Lower leg skin (tissue), 4 donors: ENCODE data around the gene CTSF. TPM values are rescaled to one million over a fixed set of nuclear protein-coding genes. Genes with fewer than 3 reads are reported as not detected.
"Not testable (repeated sequence)": the region's sequence is repeated elsewhere in the genome, so short reads cannot be mapped to it uniquely, and the experiment has no call there.

Source experiments
- DNase-seq, 2 donors: peaks; one replicate each; pipeline ENCODE4 v3.0.0-alpha.2; 2019; ENCODE audit warnings: low spot score in 2 of 2
- H3K4me3 ChIP-seq: fragments of 200-600 bp; sonication (generic); 2 replicates; pipeline ENCODE4 v1.5.1; 2017; ENCODE audit warnings: mild to moderate bottlenecking, low read depth; ENCODE audit not compliant: poor library complexity, severe bottlenecking
- POLR2A ChIP-seq, 2 donors: fragments of 450-650 bp; IDR thresholded peaks; one replicate each; pipeline ENCODE4 v1.6.1; 2016 to 2017; ENCODE audit warnings: antibody characterized with exemption in 2 of 2, mild to moderate bottlenecking in 1 of 2, moderate library complexity in 1 of 2
- WGBS, 2 donors: methylation state at CpG; one replicate each; pipeline ENCODE4 v1.1.5; 2018; 5-methylcytosine and 5-hydroxymethylcytosine counted together
- intact Hi-C: fragments of 100-400 bp; cut with DNase I; formaldehyde crosslinking; loops from one replicate; pipeline ENCODE4 v1.15.0; 2023; ENCODE audit warnings: low total_unique reads
- total RNA-seq, 4 donors: library from RNA; depleted of rRNA; stranded (reverse); fragments of >200 nt; gene quantifications; one replicate each; pipeline ENCODE4 v1.1.0, GENCODE V29; 2016
- TF ChIP-seq, protein P1 (sequence below), 3 donors: fragments of 450-650 bp; IDR thresholded peaks; one replicate each; pipeline ENCODE4 v1.5.1; 2016; ENCODE audit warnings: antibody characterized with exemption in 3 of 3, mild to moderate bottlenecking in 3 of 3, moderate library complexity in 2 of 3

The CTSF gene
- total RNA-seq, 4 donors from 2014 or later = 96.4 to 120 (median 103) TPM

DNA sequence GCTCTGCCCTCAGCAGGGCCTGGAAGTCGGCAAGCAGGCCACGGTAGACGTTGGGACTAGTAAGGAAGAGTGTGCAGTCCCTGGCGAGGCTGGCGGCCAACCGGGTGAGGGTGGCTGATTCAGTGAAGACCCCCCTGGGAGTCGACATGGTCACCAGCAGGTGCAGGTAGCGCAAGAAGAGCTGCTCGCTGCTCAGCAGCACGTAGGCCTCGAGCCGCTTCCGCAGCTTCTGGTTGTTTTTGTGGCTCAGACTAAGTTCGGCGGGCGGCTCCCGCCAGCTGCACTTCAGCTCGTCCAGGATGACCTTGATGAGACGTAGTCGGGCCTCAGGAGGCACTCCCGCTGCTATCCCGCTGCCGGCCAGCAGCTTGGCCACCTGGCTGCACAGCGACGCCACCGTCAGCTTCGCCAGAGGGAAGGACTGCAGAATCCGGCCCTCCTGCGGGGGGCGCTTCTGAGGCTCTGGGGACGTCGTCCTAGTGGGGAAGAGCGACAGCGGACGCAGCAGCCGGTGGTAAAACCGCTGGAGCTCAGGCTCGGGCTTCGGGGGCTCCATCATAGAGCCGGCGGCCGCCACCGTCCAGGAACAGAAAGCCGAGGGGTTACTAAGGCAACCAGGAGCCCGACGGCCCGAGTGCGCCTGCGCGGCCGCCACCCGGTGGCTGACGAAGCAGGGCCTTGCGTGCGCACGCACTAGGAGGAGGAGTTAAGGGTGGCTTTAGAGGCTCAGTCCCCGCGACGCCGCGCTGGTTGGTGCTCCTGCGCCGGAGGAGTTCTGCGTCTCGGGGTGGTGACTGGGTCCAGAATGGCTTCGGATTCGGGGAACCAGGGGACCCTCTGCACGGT, 24.3 kb upstream of the CTSF start, which contains the start of the genes CCDC87 and CCS:
Gene CCDC87, minus strand, starts transcription at position 607 of the 846 bp plus-strand sequence. Its CDS starts 48 bp downstream, at position 559.
Gene CCS, plus strand, starts transcription at position 729 of the 846 bp plus-strand sequence. Its CDS starts 77 bp downstream, at position 806.
- TF ChIP-seq, protein P1, sequence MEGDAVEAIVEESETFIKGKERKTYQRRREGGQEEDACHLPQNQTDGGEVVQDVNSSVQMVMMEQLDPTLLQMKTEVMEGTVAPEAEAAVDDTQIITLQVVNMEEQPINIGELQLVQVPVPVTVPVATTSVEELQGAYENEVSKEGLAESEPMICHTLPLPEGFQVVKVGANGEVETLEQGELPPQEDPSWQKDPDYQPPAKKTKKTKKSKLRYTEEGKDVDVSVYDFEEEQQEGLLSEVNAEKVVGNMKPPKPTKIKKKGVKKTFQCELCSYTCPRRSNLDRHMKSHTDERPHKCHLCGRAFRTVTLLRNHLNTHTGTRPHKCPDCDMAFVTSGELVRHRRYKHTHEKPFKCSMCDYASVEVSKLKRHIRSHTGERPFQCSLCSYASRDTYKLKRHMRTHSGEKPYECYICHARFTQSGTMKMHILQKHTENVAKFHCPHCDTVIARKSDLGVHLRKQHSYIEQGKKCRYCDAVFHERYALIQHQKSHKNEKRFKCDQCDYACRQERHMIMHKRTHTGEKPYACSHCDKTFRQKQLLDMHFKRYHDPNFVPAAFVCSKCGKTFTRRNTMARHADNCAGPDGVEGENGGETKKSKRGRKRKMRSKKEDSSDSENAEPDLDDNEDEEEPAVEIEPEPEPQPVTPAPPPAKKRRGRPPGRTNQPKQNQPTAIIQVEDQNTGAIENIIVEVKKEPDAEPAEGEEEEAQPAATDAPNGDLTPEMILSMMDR (IDR thresholded peaks at IDR 0.05) = no peak
- TF ChIP-seq POLR2A (IDR thresholded peaks at IDR 0.05) = no peak
- 15 to 22% methylated on average over 52 to 66 of the region's 68 CpGs for WGBS, 2 donors
- peak; percentile 95 to 99 for DNase-seq
- H3K4me3 ChIP-seq = peak within 1 kb of the TSS; percentile 78
- intact Hi-C loops = loop anchor here (10.0 kb wide), 1 partner anchor 82 kb away; the partner anchor contains the start of gene RBM4B

DNA sequence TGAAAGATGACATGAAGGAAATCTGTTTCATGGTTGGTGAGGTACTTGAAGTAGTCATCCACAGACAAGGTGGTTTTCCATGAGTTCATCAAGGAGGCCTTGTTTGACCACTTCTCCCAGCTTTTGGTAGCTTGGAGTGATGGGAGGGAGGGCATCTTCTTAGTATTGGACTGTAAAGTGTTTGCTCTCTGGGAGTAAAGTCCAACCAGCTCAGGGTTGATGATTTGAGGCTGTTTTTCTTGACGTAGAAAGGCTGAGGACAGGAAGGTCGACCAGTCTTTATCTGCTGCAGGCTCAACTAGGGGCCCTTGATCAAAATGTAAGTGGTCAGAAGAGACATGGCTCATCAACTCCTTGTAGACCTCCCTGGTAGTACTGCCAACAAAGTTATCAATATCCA, 22.8 kb upstream of the CTSF start:
- no peak overlapping the region for H3K4me3 ChIP-seq
- TF ChIP-seq, protein P1 (IDR thresholded peaks at IDR 0.05) = no peak
- no peak for TF ChIP-seq POLR2A (IDR thresholded peaks at IDR 0.05)
- intact Hi-C loops = loop anchor here (10.0 kb wide), 1 partner anchor 84 kb away; the partner anchor contains the start of gene RBM4B
- WGBS, 2 donors = 92 to 97% methylated on average over 2 of the region's 2 CpGs
- no peak for DNase-seq

DNA sequence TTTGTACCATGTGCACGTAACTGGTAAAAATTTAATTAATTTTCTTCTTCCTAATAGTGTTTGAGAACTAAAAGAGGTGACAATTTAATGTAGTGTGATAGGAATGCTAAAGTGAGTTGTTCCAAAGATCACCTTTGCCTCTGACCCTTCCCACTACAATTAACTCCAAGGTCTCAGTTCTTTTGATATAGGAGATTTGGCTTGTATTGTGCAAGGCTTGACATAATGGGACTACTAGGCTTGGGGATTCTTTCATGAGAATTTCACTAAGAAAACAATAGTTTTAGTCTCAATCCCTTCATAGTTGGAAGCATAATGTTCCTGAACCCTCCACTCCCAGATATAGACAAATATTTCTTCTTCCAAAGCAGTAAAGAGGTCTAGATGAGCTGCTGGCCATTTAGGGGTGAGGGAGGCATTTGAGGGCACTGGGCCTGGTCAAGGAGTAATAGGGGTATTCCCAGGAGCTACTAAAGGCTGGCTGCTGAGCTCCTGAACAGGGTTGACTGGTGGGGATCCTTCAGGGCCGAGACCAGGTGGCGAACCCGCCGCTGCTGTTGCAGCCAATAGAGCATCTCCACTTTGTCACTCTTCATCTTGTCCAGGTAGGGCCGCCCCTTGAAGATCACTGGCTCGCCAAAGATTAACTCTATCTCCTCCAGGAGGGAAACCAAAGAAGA, 21.7 kb upstream of the CTSF start:
- intact Hi-C loops = loop anchor here (10.0 kb wide), 1 partner anchor 85 kb away; the partner anchor contains the start of gene RBM4B
- H3K4me3 ChIP-seq = no peak overlapping the region
- DNase-seq = no peak
- WGBS, 2 donors = 93 to 94% methylated on average over 7 of the region's 7 CpGs
- no peak for TF ChIP-seq POLR2A (IDR thresholded peaks at IDR 0.05)
- TF ChIP-seq, protein P1 (IDR thresholded peaks at IDR 0.05) = no peak

DNA sequence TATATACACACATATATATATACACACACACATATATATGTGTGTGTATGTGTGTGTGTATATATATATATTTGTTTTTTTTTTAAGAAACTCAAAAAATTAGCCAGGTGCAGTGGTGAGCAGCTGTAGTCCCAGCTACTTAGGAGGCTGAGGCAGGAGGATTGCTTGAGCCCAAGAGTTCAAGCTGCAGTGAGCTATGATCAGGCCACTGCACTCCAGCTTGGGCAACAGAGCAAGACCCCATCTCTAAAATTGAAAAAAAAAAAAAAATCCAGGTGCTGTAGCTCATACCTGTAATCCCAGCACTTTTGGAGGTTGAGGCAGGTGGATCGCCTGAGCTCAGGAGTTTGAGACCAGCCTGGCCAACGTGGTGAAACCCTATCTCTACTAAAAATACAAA, 20.9 kb upstream of the CTSF start:
- intact Hi-C loops, H3K4me3 ChIP-seq, DNase-seq: not testable (repeated sequence)
- WGBS, 2 donors = 67 to 85% methylated on average over 2 of the region's 2 CpGs

DNA sequence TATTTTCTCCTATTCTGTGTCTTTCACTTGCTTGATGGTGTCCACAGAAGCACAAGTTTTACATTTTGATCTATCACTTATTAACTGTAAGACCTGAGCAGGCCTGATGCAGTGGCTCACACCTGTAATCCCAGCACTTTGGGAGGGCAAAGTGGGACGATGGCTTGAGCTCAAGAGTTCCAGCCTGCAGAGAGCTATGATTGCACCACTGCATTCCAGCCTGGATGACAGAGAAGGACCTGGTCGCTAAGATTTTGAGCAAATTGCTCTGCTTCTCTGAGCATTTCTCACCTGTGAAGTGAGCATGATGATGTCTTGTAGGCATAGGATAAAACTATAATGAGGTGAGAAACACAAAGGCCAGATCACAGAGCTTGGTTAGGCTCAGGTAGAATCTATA, 17.7 kb upstream of the CTSF start:
- TF ChIP-seq, protein P1 (IDR thresholded peaks at IDR 0.05) = no peak
- TF ChIP-seq POLR2A (IDR thresholded peaks at IDR 0.05) = no peak
- intact Hi-C loops = no loop called here
- DNase-seq = no peak
- no peak overlapping the region for H3K4me3 ChIP-seq
- 56 to 78% methylated on average over 2 of the region's 2 CpGs for WGBS, 2 donors

DNA sequence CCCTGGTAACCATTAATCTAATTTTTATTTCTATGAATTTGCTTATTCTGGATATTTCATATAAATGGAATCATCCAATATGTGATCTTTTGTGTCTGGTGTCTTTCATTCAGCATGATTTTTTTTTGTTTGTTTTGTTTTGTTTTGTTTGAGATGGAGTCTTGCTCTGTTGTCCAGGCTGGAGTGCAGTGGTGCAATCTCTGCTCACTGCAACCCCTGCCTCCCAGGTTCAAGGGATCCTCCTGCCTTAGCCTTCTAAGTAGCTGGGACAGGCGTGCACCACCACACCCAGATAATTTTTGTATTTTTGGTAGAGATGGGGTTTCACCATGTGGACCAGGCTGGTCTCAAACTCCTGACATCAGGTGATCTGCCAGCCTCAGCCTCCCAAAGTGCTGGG, 17.0 kb upstream of the CTSF start:
- H3K4me3 ChIP-seq, intact Hi-C loops, DNase-seq: not testable (repeated sequence)
- WGBS, 2 donors = 100% methylated on average over 1 of the region's 1 CpG

DNA sequence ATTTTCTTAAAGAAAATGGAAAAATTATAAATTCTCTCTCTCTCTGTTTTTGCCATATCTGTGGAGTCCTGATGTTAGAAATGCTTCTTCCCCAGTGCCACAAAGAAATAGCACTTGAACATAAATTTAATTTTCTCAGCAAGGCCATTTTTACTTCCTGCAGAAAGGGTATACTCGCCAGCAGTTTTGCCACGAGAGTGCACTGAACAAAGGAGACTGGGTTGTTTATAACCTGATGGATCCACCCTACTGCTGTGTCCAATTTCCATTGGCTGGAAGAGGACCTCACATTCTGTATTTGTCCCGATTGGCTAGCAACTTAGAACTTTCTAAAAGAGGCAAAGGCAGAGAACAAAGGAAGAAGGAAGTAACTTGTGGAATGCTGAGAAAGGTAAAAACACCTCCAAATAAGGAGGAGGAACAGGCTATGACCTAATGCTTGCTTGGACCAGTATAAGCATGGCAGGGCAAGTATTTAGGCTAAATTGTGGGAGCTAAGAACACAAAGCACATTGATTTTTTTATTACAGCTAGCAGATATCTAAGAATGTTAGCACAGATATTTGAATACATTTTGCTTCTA, 14.2 kb upstream of the CTSF start:
- 81 to 84% methylated on average over 3 of the region's 3 CpGs for WGBS, 2 donors
- DNase-seq, intact Hi-C loops, H3K4me3 ChIP-seq: not testable (repeated sequence)
